DND-41 (cell line): ENCODE data around the gene KCNK4.

Experiments
- ATAC-seq: fragments of 200-7000 bp; cut with Tn5 transposase; 3 replicates; pipeline ENCODE4 v1.9.1; 2021; ENCODE audit warnings: low read depth; ENCODE audit not compliant: insufficient read depth
- DNase-seq: peaks from one replicate; pipeline ENCODE4 v3.0.0-alpha.2; 2020
- H2AFZ ChIP-seq: 2 replicates; pipeline ENCODE4 v1.6.0; 2012; ENCODE audit warnings: low read depth, low read length
- H3K27ac ChIP-seq: 2 replicates; pipeline ENCODE4 v1.5.1; 2012; ENCODE audit warnings: low read length, inconsistent platforms
- H3K27me3 ChIP-seq: fragments of 200-600 bp; sonication (generic); 2 replicates; pipeline ENCODE4 v1.6.0; 2012; ENCODE audit warnings: low read length, mild to moderate bottlenecking, inconsistent platforms; ENCODE audit not compliant: insufficient read depth, poor library complexity
- H3K36me3 ChIP-seq: 2 replicates; pipeline ENCODE4 v1.5.1; 2012; ENCODE audit warnings: low read length, inconsistent platforms; ENCODE audit not compliant: insufficient read depth
- H3K4me1 ChIP-seq: 2 replicates; pipeline ENCODE4 v1.5.1; 2012; ENCODE audit warnings: mild to moderate bottlenecking, low read length; ENCODE audit not compliant: insufficient read depth
- H3K4me2 ChIP-seq: 2 replicates; pipeline ENCODE4 v1.6.0; 2012; ENCODE audit warnings: mild to moderate bottlenecking, moderate library complexity, low read length, inconsistent platforms; ENCODE audit not compliant: insufficient read depth
- H3K4me3 ChIP-seq, 2 experiments: fragments of 200-600 bp in 1 of 2; shearing (Covaris generic) in 1 of 2; 2 replicates each; pipeline ENCODE4 v1.5.1; 2012 to 2016; ENCODE audit warnings: inconsistent platforms in 2 of 2, low read length in 2 of 2, mild to moderate bottlenecking in 2 of 2, low read depth in 1 of 2, moderate library complexity in 1 of 2
- H3K79me2 ChIP-seq: 2 replicates; pipeline ENCODE4 v1.6.0; 2012; ENCODE audit warnings: low read length, inconsistent platforms; ENCODE audit not compliant: insufficient read depth
- H3K9ac ChIP-seq: 2 replicates; pipeline ENCODE4 v1.6.0; 2012; ENCODE audit warnings: low read depth, mild to moderate bottlenecking, inconsistent platforms, low read length, moderate library complexity
- H3K9me3 ChIP-seq: 2 replicates; pipeline ENCODE4 v1.5.1; 2012; ENCODE audit warnings: low read length, moderate library complexity, mild to moderate bottlenecking, inconsistent platforms; ENCODE audit not compliant: insufficient read depth, severe bottlenecking
- H4K20me1 ChIP-seq: 2 replicates; pipeline ENCODE4 v1.6.0; 2012; ENCODE audit warnings: low read length; ENCODE audit not compliant: insufficient read depth
- CTCF ChIP-seq: IDR thresholded peaks from 2 replicates; pipeline ENCODE4 v1.5.1; 2012; ENCODE audit warnings: borderline replicate concordance, low read length, moderate library complexity, mild to moderate bottlenecking; ENCODE audit not compliant: poor library complexity, severe bottlenecking; ENCODE audit errors: extremely low read depth
- EZH2 ChIP-seq: IDR thresholded peaks from 3 replicates; pipeline ENCODE4 v1.6.1; 2012; ENCODE audit warnings: borderline replicate concordance, low read depth, mild to moderate bottlenecking, moderate library complexity, low read length, inconsistent platforms; ENCODE audit not compliant: severe bottlenecking

Gene KCNK4

GRCh38 chr11:64291262-64291751, at the start of gene KCNK4:
KCNK4 (plus strand) TSS chr11:64291302; CDS start chr11:64293019, 1,717 bp downstream.
- Histone ChIP-seq H2AFZ (no peak within 1 kb of the TSS), H3K79me2 (0 out of 2 replicates have a peak, but pooled peaks cover 4% of the 10 kb centered on the region), H4K20me1 (no peaks in the 10 kb centered on the region; the same call in 1 of the 2 replicates), H3K4me2 (no peak within 1 kb of the TSS), H3K27me3 (peaks cover 3% of the 10 kb centered on the region), H3K4me3 (no peak within 1 kb of the TSS), H3K36me3 (0 out of 2 replicates have a peak, but pooled peaks cover 2% of the 10 kb centered on the region), H3K4me1 (peaks cover 17% of the 10 kb centered on the region), H3K27ac (no peak within 1 kb of the TSS), H3K9me3 (no peaks in the 10 kb centered on the region), H3K9ac (no peak within 1 kb of the TSS)
- ATAC-seq (no peak), DNase-seq (no peak)
- TF ChIP-seq EZH2: no peak
- no peak for TF ChIP-seq CTCF

GRCh38 chr11:64241491-64242374, 49.4 kb upstream of the KCNK4 start:
- Histone ChIP-seq H3K27me3 (no peaks in the 10 kb centered on the region), H3K4me2 (peak overlapping the region; percentile 93), H3K9ac (peak overlapping the region; percentile 67), H3K4me3 (peak overlapping the region; percentile 65 to 89), H4K20me1 (peaks cover 31% of the 10 kb centered on the region), H3K36me3 (peaks cover 58% of the 10 kb centered on the region), H3K27ac (peak overlapping the region; percentile 75), H3K4me1 (peaks cover 58% of the 10 kb centered on the region), H3K9me3 (no peaks in the 10 kb centered on the region), H3K79me2 (peaks cover 46% of the 10 kb centered on the region), H2AFZ (peak overlapping the region; percentile 58)
- TF ChIP-seq EZH2 (no peak), CTCF (no peak)
- ATAC-seq (peak; percentile 72), DNase-seq (peak; percentile 100)

DNA sequence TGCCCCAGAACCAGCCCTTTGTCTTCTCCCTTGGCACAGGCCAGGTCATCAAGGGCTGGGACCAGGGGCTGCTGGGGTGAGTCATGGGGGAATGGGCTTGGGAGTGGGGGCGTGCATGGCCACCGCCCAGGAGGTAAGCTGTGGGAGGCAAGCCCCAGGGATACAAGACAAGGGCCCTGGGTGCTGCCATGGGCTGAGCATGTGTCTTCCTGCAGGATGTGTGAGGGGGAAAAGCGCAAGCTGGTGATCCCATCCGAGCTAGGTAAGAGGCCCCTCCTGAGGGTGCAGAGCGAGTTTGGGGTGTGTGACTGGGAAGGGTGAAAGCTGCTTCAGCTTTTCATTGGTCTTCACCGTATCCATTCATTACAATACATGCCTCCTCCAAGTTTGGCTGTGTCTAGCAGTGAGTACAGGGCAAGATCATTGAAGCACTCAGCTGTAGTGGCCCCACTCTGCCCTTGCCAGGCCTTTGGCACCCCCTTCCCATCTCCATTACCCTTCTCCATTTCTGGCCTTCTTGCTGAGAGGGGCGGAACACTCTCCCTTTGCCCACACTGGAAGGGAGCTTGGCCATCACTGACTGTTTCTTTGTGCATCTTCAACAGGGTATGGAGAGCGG, 47.8 kb upstream of the KCNK4 start:
- Histone ChIP-seq H3K27me3 (no peaks in the 10 kb centered on the region), H2AFZ (no peak overlapping the region), H3K4me3 (peak overlapping the region in 1 of 2 experiments; percentile 21; a peak in 1 of 4 replicates), H3K79me2 (peaks cover 46% of the 10 kb centered on the region), H3K36me3 (peaks cover 44% of the 10 kb centered on the region), H4K20me1 (peaks cover 31% of the 10 kb centered on the region), H3K9ac (peak overlapping the region; percentile 67), H3K9me3 (no peaks in the 10 kb centered on the region), H3K4me1 (peaks cover 63% of the 10 kb centered on the region), H3K4me2 (peak overlapping the region; percentile 93), H3K27ac (peak overlapping the region; percentile 39; the same call in 1 of the 2 replicates)
- DNase-seq: no peak
- TF ChIP-seq CTCF (no peak), EZH2 (no peak)
- ATAC-seq: no peak
